GM19351 (cell line): ENCODE results near the gene NPVF.

Experiments used
- ATAC-seq: cut with Tn5 transposase; IDR thresholded peaks from one replicate; pipeline ENCODE4 v1.9.1; 2021; ENCODE audit warnings: mild to moderate bottlenecking, moderate library complexity; ENCODE audit not compliant: unreplicated experiment

Gene NPVF

GRCh38 chr7:25179325-25179724, 49.0 kb downstream of the NPVF start:
- ATAC-seq, result no peak
